Globus pallidus (tissue), 1 donor: ENCODE results near the gene PAFAH1B1.
A peak's percentile ranks its signal among the peaks of the same experiment; 100 is the strongest.
"Not testable (repeated sequence)": the region's sequence is repeated elsewhere in the genome, so short reads cannot be mapped to it uniquely, and the experiment has no call there.

Experiments
- DNase-seq: peaks from one replicate; pipeline ENCODE4 v3.0.0-alpha.2; 2015; ENCODE audit warnings: low spot score

The PAFAH1B1 gene

GRCh38 chr17:2592971-2593820 is at the start of gene PAFAH1B1:
Gene PAFAH1B1, plus strand, starts transcription at chr17:2593654. Its CDS starts 44,635 bp downstream, at chr17:2638289.
- DNase-seq, result peak; percentile 93

- no peak for DNase-seq
Observed at GRCh38 chr17:2545393-2545792, 48.1 kb upstream of the PAFAH1B1 start.

- no peak for DNase-seq
Observed at GRCh38 chr17:2547176-2547575, 46.3 kb upstream of the PAFAH1B1 start.

- DNase-seq, result not testable (repeated sequence)
Observed at GRCh38 chr17:2548026-2548425, 45.4 kb upstream of the PAFAH1B1 start.

- no peak for DNase-seq
Observed at GRCh38 chr17:2549392-2550211, 43.9 kb upstream of the PAFAH1B1 start.

DNA sequence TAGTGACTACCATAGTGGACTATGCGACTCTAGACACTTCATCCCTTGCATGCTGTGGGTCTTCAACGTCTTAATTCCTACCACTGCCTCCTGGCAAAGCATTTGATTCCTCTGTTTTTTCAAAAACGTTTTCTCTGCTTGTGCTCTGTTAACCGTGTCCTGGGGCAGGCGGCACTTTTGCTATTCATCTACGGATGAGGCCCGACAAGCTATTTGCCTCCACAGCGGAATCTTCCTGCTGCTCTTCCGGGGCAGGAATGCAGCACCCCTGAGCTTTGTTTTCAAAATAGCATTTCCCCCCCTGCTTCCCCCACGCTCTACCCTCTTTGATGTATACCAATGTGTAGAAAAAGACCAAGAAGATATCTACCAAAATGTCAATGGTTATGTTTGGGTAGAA is 42.0 kb upstream of the PAFAH1B1 start:
- DNase-seq, result no peak

- no peak for DNase-seq
Observed at GRCh38 chr17:2551928-2552327, 41.5 kb upstream of the PAFAH1B1 start.

GRCh38 chr17:2560658-2561057 is 32.8 kb upstream of the PAFAH1B1 start:
- no peak for DNase-seq

GRCh38 chr17:2562162-2562858 is 31.1 kb upstream of the PAFAH1B1 start:
- no peak for DNase-seq

- DNase-seq, result no peak
Observed at GRCh38 chr17:2563061-2563460, 30.4 kb upstream of the PAFAH1B1 start.

DNA sequence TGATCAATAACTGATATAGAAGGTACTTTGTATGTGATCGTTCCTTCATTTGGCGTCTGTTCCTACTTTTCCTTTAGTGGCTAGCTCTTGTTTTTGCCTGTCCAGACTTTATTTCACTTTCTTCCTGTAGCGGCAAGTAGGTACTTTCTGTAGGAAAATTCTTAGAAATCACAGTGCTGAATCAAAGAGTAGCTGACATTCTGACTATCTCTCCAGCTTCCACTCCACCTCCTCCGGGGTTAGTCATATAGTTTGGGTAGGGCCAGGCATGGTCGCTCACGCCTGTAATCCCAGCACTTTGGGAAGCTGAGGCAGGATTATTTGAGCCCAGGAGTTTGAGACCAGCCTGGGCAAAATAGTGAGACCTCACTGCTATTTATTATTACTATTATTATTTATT is 29.9 kb upstream of the PAFAH1B1 start:
- no peak for DNase-seq

- DNase-seq, result no peak
Observed at GRCh38 chr17:2564877-2565276, 28.6 kb upstream of the PAFAH1B1 start.

DNA sequence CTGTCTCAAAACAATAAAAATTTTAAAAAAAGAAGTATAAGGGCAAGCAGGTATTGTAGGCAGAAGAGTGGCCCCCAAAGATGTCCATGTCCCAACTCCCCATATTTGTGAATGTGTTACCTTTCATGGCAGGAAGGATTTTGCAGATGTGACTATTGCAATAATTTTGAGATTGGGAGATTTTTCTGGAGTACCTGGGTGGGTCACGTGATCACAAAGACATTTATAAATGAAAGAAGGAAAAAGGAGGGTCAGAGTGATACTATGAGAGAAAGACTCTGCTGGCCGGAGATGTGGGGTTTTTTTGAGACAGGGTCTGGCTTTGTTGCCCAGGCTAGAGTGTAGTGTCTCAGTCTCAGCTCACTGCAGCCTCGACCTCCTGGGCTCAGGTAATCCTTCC is 27.4 kb upstream of the PAFAH1B1 start:
- no peak for DNase-seq

- no peak for DNase-seq
Observed at GRCh38 chr17:2571523-2572303, 21.7 kb upstream of the PAFAH1B1 start.

- DNase-seq, result not testable (repeated sequence)
Observed at GRCh38 chr17:2572304-2572609, 21.2 kb upstream of the PAFAH1B1 start.

- peak; percentile 41 for DNase-seq
Observed at GRCh38 chr17:2580151-2580550, 13.3 kb upstream of the PAFAH1B1 start.

DNA sequence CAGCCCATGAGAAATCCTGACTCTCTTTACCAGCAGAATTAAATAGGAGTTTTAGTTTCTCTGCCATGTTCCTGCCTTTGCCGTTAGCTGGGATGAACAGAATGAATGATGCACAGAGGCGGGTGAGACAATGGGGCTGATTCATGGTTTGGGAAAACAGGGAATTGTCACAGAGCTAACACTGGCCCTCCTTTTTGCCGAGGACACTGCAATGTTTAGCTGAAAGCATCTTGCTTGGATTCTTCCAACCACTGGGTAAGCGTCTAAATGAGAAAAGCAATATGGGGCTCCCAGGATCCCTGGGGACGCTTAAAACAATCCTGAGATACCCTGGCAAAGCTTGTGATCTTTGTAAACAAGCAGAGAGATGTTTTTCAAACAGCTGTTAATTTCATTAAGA is 12.8 kb upstream of the PAFAH1B1 start:
- DNase-seq, result peak; percentile 95

DNA sequence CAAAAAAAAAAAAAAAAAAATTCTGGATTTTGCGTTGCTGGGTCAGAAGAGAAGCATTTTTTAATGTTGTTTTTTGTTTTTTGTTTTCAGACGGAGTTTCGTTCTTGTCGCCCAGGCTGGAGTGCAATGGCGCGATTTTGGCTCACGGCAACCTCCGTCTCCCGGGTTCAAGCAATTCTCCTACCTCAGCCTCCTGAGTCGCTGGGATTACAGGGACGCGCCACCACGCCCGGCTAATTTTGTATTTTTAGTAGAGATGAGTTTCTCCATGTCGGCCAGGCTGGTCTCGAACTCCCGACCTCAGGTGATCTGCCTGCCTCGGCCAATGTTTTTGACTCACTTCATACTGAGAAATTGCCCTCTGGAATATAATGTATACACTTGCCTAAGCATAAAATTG is 11.0 kb upstream of the PAFAH1B1 start:
- no peak for DNase-seq

DNA sequence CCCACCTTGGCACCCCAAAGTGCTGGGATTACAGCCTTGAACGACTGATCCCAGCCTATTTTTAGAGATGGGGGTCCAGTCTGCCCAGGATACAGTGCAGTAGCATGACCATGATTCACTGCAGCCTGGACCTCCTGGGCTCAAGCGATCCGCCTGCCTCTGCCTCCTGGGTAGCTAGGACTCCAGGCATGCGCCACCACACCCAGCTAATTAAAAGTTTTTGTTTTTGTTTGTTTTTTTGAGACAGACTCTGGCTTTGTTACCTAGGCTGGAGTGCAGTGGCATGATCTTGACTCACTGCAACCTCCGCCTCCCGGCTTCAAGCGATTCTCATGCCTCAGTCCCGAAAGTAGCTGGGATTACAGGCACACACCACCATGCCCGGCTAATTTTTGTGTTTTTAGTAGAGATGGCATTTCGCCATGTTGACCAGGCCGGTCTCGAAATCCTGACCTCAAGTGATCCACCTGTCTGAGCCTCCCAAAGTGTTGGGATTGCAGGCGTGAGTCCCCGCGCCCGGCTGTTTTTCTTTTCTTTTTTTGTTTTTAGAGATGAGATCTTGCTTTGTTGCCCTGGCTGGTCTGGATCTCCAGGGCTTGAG is 2.3 kb upstream of the PAFAH1B1 start:
- no peak for DNase-seq

GRCh38 chr17:2593821-2594721 is 617 bp downstream of the PAFAH1B1 start:
- peak; percentile 79 for DNase-seq
